OCI-LY1 (cell line): ENCODE measurements around the gene PRKCZ.

Experiments
- H2AFZ ChIP-seq: fragments of 200-600 bp; sonication (generic), shearing (Covaris generic); 2 replicates; pipeline ENCODE4 v1.6.0; 2014; ENCODE audit warnings: antibody characterized with exemption, mild to moderate bottlenecking, low read length
- H3F3A ChIP-seq: fragments of 200-600 bp; sonication (generic), shearing (Covaris generic); 2 replicates; pipeline ENCODE4 v1.6.0; 2014; ENCODE audit warnings: mild to moderate bottlenecking, antibody characterized with exemption, low read length, moderate library complexity; ENCODE audit not compliant: insufficient read depth
- H3K27ac ChIP-seq: fragments of 200-600 bp; sonication (generic); 2 replicates; pipeline ENCODE4 v1.5.1; 2014; ENCODE audit warnings: low read length, mixed run types, mild to moderate bottlenecking, low read depth; ENCODE audit not compliant: poor library complexity, severe bottlenecking
- H3K27me3 ChIP-seq: fragments of 200-600 bp; sonication (generic); 2 replicates; pipeline ENCODE4 v1.6.0; 2014; ENCODE audit warnings: antibody characterized with exemption, mild to moderate bottlenecking, low read length, moderate library complexity; ENCODE audit not compliant: insufficient read depth
- H3K36me3 ChIP-seq: fragments of 200-600 bp; sonication (generic); 2 replicates; pipeline ENCODE4 v1.6.1; 2014; ENCODE audit warnings: mild to moderate bottlenecking, antibody characterized with exemption, low read length, moderate library complexity, mixed read lengths; ENCODE audit not compliant: insufficient read depth
- H3K4me1 ChIP-seq: fragments of 200-600 bp; sonication (generic); 2 replicates; pipeline ENCODE4 v1.5.1; 2014; ENCODE audit warnings: mild to moderate bottlenecking, low read length, moderate library complexity; ENCODE audit not compliant: insufficient read depth, severe bottlenecking
- H3K4me2 ChIP-seq: fragments of 200-600 bp; sonication (generic), shearing (Covaris generic); 2 replicates; pipeline ENCODE4 v1.6.1; 2014; ENCODE audit warnings: low read length
- H3K4me3 ChIP-seq: fragments of 200-600 bp; sonication (generic); 2 replicates; pipeline ENCODE4 v1.5.1; 2014; ENCODE audit warnings: low read length, low read depth, mild to moderate bottlenecking, mixed read lengths; ENCODE audit not compliant: poor library complexity, severe bottlenecking
- H3K79me2 ChIP-seq: fragments of 200-600 bp; shearing (Covaris generic); 2 replicates; pipeline ENCODE4 v1.6.1; 2016; ENCODE audit warnings: mixed run types, low read length, mixed read lengths; ENCODE audit not compliant: insufficient read depth
- H3K9ac ChIP-seq: fragments of 200-600 bp; sonication (generic), shearing (Covaris generic); 2 replicates; pipeline ENCODE4 v1.6.1; 2014; ENCODE audit warnings: mild to moderate bottlenecking, low read length, mixed read lengths
- H3K9me2 ChIP-seq: fragments of 200-600 bp; sonication (generic), shearing (Covaris generic); 2 replicates; pipeline ENCODE4 v1.6.1; 2014; ENCODE audit warnings: low read depth, mild to moderate bottlenecking, low read length, mixed read lengths
- H3K9me3 ChIP-seq: fragments of 200-600 bp; shearing (Covaris generic); 2 replicates; pipeline ENCODE4 v1.6.1; 2014; ENCODE audit warnings: low read length, mixed read lengths
- H4K20me1 ChIP-seq: fragments of 200-600 bp; sonication (generic), shearing (Covaris generic); 2 replicates; pipeline ENCODE4 v1.6.0; 2016; ENCODE audit warnings: mild to moderate bottlenecking, low read length; ENCODE audit not compliant: insufficient read depth
- EZH2 ChIP-seq: fragments of 200-600 bp; sonication (generic), shearing (Covaris generic); IDR thresholded peaks from 2 replicates; pipeline ENCODE4 v1.8.0; 2017; ENCODE audit warnings: borderline replicate concordance, mixed run types, mild to moderate bottlenecking, antibody characterized with exemption, low read length, moderate library complexity, mixed read lengths
- TF ChIP-seq, protein P1 (sequence below): fragments of 200-600 bp; sonication (generic), shearing (Covaris generic); IDR thresholded peaks from 2 replicates; pipeline ENCODE4 v1.5.1; 2017; ENCODE audit warnings: mild to moderate bottlenecking, antibody characterized with exemption, low read length, moderate library complexity, mixed read lengths

The PRKCZ gene

DNA sequence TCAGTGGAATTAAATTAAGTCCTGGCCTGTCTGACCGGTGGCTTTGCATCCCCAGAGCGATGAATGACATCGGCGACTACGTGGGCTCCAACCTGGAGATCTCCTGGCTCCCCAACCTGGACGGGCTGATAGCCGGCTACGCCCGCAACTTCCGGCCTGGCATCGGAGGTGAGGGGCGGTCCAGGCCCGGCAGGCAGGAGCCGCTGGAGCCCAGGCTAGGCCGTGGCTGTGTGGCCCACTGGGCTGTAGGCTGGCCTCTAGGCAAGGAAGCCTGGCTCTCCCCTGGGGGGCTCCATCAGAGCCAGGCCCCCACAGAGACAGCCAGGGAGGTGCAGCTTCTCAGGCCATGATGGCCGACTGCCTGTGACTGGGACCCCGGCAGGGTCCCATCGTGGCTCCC lies 25.3 kb upstream of the PRKCZ start:
- Histone ChIP-seq H3K27me3 (no peaks in the 10 kb centered on the region), H3K27ac (no peak overlapping the region), H3K4me1 (no peaks in the 10 kb centered on the region), H3F3A (no peaks in the 10 kb centered on the region), H3K4me3 (no peak overlapping the region), H2AFZ (no peak overlapping the region), H3K9me3 (no peaks in the 10 kb centered on the region), H3K36me3 (no peaks in the 10 kb centered on the region), H3K79me2 (no peaks in the 10 kb centered on the region), H3K9ac (no peak overlapping the region), H3K9me2 (no peaks in the 10 kb centered on the region), H3K4me2 (no peak overlapping the region), H4K20me1 (no peaks in the 10 kb centered on the region)
- TF ChIP-seq, protein P1, sequence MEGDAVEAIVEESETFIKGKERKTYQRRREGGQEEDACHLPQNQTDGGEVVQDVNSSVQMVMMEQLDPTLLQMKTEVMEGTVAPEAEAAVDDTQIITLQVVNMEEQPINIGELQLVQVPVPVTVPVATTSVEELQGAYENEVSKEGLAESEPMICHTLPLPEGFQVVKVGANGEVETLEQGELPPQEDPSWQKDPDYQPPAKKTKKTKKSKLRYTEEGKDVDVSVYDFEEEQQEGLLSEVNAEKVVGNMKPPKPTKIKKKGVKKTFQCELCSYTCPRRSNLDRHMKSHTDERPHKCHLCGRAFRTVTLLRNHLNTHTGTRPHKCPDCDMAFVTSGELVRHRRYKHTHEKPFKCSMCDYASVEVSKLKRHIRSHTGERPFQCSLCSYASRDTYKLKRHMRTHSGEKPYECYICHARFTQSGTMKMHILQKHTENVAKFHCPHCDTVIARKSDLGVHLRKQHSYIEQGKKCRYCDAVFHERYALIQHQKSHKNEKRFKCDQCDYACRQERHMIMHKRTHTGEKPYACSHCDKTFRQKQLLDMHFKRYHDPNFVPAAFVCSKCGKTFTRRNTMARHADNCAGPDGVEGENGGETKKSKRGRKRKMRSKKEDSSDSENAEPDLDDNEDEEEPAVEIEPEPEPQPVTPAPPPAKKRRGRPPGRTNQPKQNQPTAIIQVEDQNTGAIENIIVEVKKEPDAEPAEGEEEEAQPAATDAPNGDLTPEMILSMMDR, result no peak
- no peak for TF ChIP-seq EZH2

DNA sequence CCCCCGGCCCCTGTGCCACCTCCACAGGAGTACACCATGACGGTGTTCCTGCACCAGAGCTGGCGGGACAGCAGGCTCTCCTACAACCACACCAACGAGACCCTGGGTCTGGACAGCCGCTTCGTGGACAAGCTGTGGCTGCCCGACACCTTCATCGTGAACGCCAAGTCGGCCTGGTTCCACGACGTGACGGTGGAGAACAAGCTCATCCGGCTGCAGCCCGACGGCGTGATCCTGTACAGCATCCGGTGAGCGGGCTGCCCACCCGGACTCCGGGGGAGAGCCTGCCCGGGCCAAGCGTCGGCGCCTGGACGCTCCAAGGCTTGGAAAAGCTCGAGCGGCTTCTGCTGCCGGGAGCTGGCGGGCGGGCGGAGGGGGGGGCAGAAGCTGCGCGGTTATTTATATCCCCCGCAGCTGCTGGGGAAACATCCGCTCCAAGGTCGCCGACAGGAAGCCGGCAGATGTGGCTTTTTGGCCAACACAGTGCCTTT lies 24.7 kb upstream of the PRKCZ start:
- no peak overlapping the region for H2AFZ ChIP-seq
- H3K4me2 ChIP-seq, result no peak overlapping the region
- no peak overlapping the region for H3K9ac ChIP-seq
- H3K36me3 ChIP-seq, result no peaks in the 10 kb centered on the region
- no peaks in the 10 kb centered on the region for H3F3A ChIP-seq
- no peaks in the 10 kb centered on the region for H3K79me2 ChIP-seq
- H3K4me1 ChIP-seq, result no peaks in the 10 kb centered on the region
- TF ChIP-seq, protein P1, result no peak
- TF ChIP-seq EZH2, result no peak
- no peaks in the 10 kb centered on the region for H3K27me3 ChIP-seq
- no peaks in the 10 kb centered on the region for H3K9me3 ChIP-seq
- H4K20me1 ChIP-seq, result no peaks in the 10 kb centered on the region
- H3K27ac ChIP-seq, result no peak overlapping the region
- H3K9me2 ChIP-seq, result no peaks in the 10 kb centered on the region
- H3K4me3 ChIP-seq, result no peak overlapping the region

DNA sequence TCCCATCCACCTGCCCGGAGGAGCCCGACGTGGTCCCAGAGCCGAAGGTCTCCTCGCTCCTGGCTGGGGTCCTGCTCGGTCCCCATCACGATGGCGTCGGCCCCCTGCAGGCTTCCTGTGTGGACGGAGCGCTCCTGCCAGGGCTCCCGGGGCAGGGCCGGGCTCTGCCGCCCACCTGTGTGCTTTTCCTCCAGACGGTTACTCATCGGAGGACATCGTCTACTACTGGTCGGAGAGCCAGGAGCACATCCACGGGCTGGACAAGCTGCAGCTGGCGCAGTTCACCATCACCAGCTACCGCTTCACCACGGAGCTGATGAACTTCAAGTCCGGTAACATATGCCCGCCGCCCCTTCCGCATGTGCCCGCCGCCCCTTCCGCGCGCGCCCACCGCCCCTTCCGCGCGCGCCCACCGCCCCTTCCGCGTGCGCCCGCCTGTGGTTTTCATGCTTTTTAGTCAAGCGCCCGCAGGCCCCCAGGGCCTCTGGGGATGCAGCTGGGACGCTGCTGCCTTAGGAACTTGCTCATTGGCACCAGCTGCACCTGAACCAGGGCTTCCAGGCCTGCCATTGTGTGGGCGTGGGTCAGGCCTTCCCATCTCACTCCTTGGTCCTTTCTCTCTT lies 22.1 kb upstream of the PRKCZ start:
- no peak overlapping the region; the same call in 1 of the 2 replicates for H3K4me2 ChIP-seq
- no peaks in the 10 kb centered on the region for H4K20me1 ChIP-seq
- H3K4me1 ChIP-seq, result no peaks in the 10 kb centered on the region
- no peaks in the 10 kb centered on the region for H3K9me2 ChIP-seq
- H3K9ac ChIP-seq, result no peak overlapping the region
- no peaks in the 10 kb centered on the region for H3K36me3 ChIP-seq
- H2AFZ ChIP-seq, result no peak overlapping the region
- H3K79me2 ChIP-seq, result no peaks in the 10 kb centered on the region
- no peaks in the 10 kb centered on the region for H3K9me3 ChIP-seq
- H3K27me3 ChIP-seq, result 0 out of 2 replicates have a peak, but pooled peaks cover 3% of the 10 kb centered on the region
- no peak overlapping the region for H3K4me3 ChIP-seq
- TF ChIP-seq EZH2, result no peak
- TF ChIP-seq, protein P1, result no peak
- no peaks in the 10 kb centered on the region for H3F3A ChIP-seq
- no peak overlapping the region for H3K27ac ChIP-seq
